D721Med (cell line): ENCODE data around the gene ANTXR2.

Experiments
- DNase-seq: peaks from one replicate; pipeline ENCODE4 v3.0.0; 2011; ENCODE audit warnings: low spot score; ENCODE audit not compliant: insufficient read length
- FAIRE-seq: peaks from 2 replicates; lab custom pipeline; 2011; peaks lifted over from hg19 to GRCh38; lab: Jason Lieb, UNC
- CTCF ChIP-seq: IDR thresholded peaks from 2 replicates; pipeline ENCODE4 v1.5.1; 2012; ENCODE audit warnings: mild to moderate bottlenecking, control low read depth; ENCODE audit not compliant: insufficient read depth; ENCODE audit errors: missing control alignments

The ANTXR2 gene

GRCh38 chr4:79852305-79852730, 220.7 kb downstream of the ANTXR2 start:
- FAIRE-seq (no peak), DNase-seq (no peak)
- no peak for TF ChIP-seq CTCF

- FAIRE-seq = no peak
- no peak for DNase-seq
- no peak for TF ChIP-seq CTCF
Observed at GRCh38 chr4:79851625-79852304, 221.3 kb downstream of the ANTXR2 start.
